ENCODE results near the gene SPTLC2.
"Not testable (repeated sequence)": the region's sequence is repeated elsewhere in the genome, so short reads cannot be mapped to it uniquely, and the experiment has no call there.

SPTLC2 gene

GRCh38 chr14:77547512-77548180 lies 68.8 kb downstream of the SPTLC2 start:
- no peak for DNase-seq (ENCODE audit: low read depth in 2 of 2)

DNA sequence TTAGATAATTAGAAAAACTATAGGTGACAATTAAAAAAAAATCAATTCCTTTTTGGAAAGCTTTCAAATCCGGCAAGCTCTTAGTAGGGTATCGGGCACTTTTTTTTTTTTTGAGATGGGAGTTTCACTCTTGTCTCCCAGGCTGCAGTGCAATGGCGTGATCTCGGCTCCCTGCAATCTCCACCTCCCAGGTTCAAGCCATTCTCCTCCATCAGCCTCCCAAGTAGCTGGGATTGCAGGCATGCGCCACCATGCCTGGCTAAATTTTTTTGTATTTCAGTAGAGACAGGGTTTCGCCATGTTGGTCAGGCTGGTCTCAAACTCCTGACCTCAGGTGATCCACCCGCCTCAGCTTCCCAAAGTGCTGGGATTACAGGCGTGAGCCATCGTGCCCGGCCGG lies 71.3 kb downstream of the SPTLC2 start:
- DNase-seq (ENCODE audit: low read depth in 2 of 2), result not testable (repeated sequence)

DNA sequence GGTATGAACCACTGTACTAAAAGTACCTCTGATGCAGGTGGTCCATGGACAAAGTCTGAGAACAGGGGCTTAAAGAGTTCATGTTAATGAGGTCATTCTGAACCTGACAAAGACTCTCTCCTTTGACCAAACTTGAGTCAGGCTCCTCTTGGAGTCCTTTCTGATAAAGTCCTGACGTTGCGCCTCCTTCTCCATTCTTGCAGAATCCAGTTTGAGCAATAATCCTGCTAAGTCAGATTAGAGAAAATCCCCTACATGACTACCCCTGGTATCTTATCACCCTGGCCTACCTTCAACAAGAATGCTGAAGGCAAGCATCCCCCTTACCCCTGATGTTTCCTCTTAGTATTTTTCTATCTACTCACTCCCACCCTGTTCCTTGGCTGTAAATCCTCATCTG lies 71.9 kb downstream of the SPTLC2 start:
- DNase-seq (ENCODE audit: low read depth in 2 of 2), result no peak

GRCh38 chr14:77543637-77544334 lies 72.7 kb downstream of the SPTLC2 start:
- DNase-seq (ENCODE audit: low read depth in 2 of 2), result no peak

DNA sequence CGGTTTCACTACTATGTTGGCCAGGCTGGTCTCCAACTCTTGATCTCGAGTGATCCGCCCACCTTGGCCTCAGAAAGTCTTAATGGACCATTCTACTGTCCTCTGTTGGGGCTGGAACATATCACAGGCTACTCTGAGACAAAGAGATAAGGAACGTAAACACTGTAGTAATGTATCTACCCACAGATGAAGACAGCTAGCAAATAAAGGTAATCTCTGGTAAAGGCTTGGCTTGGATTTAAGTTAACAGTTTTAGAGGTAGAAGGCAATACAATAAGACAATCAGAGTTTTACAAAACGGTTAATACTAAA lies 73.2 kb downstream of the SPTLC2 start:
- no peak for DNase-seq (ENCODE audit: low read depth in 2 of 2)

GRCh38 chr14:77542421-77543239 lies 73.8 kb downstream of the SPTLC2 start:
- no peak for DNase-seq (ENCODE audit: low read depth in 2 of 2)

- no peak for DNase-seq (ENCODE audit: low read depth in 2 of 2)
These were observed 74.5 kb downstream of the SPTLC2 start for GRCh38 chr14:77541905-77542304.

- DNase-seq (ENCODE audit: low read depth in 2 of 2), result not testable (repeated sequence)
These were observed 79.5 kb downstream of the SPTLC2 start for GRCh38 chr14:77536951-77537350.

GRCh38 chr14:77531071-77531470 lies 85.4 kb downstream of the SPTLC2 start:
- DNase-seq (ENCODE audit: low read depth in 2 of 2), result no peak

GRCh38 chr14:77529963-77530362 lies 86.5 kb downstream of the SPTLC2 start:
- no peak for DNase-seq (ENCODE audit: low read depth in 2 of 2)

DNA sequence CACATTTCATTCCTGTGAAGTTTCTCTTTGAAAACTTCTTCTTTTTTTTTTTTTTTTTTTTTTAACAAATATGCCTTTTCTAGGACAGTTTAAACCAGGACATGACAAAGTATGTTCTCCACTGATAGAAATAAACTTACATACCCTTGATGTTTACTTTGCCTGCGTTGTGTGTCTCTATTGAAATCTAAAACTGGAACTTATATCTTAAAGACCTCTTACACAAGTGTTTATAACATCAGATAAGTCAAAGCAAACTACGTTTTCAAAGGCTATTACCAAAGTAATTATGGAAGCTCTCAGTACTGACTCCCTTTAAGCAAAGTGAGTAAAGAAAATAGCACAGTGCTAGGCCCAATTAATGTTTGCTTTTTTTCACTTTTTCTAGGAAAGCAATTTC lies 87.2 kb downstream of the SPTLC2 start:
- DNase-seq (ENCODE audit: low read depth in 2 of 2), result no peak

DNA sequence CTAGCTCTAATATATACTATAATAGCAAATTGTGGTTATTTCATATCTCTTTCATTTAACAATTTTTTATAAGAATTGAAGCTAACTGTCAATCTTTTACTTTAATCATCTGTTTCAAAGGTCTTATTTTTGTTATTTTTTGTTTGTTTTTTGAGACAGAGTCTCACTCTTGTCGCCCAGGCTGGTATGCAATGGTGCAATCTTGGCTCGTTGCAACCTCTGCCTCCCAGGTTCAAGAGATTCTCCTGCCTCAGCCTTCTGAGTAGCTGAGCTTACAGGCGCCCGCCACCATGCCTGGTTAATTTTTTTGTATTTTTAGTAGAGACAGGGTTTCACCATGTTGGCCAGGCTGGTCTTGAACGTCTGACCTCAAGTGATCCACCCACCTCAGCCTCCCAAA lies 87.7 kb downstream of the SPTLC2 start:
- not testable (repeated sequence) for DNase-seq (ENCODE audit: low read depth in 2 of 2)

DNA sequence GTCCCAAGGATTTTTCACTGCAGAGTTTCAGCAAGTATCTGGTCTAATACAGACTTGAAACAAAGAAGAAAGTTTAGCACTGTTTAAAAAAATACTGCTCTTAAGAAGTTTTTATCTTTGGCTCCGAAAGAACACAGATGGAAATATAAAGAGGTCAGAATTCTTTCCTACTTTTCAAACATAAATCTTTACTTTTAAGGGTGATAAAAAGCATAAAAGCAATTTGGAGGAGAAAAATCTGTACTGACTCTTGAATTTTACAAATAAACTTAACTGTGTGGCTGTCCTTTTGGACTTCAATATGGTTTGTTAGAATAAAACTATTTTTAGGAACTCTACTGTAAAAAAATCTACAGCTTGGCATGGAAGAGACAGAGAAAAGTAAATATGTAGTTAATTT lies 90.2 kb downstream of the SPTLC2 start:
- DNase-seq (ENCODE audit: low read depth in 2 of 2), result no peak

- no peak for DNase-seq (ENCODE audit: low read depth in 2 of 2)
These were observed 91.9 kb downstream of the SPTLC2 start for GRCh38 chr14:77524536-77524935.

GRCh38 chr14:77523109-77523508 lies 93.3 kb downstream of the SPTLC2 start:
- DNase-seq (ENCODE audit: low read depth in 2 of 2), result no peak

- no peak for DNase-seq (ENCODE audit: low read depth in 2 of 2)
These were observed 95.9 kb downstream of the SPTLC2 start for GRCh38 chr14:77520555-77520954.

GRCh38 chr14:77516126-77516525 lies 100.3 kb downstream of the SPTLC2 start:
- DNase-seq (ENCODE audit: low read depth in 2 of 2), result no peak

GRCh38 chr14:77511486-77512162 lies 104.8 kb downstream of the SPTLC2 start:
- DNase-seq (ENCODE audit: low read depth in 2 of 2), result no peak

- no peak for DNase-seq (ENCODE audit: low read depth in 2 of 2)
These were observed 107.1 kb downstream of the SPTLC2 start for GRCh38 chr14:77509366-77509765.

DNA sequence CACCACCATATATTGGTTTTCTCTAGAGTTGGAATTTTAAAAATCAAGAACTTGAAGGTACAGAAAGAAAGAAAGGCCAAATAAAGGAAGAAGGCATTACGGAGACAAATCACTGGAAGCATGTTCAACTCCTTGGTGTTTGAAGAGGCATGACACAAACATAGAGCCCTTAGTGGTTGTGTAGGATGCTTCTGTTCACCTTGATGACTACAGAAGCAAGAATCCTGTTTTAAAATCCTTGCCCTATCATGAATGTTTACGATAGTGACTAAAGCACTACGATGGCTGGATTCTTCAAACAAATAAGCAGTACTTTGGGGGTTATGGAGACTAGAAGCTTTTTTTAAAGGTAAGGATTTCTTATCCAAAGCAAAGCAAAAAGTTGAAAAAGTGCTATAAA lies 107.6 kb downstream of the SPTLC2 start:
- no peak for DNase-seq (ENCODE audit: low read depth in 2 of 2)

DNA sequence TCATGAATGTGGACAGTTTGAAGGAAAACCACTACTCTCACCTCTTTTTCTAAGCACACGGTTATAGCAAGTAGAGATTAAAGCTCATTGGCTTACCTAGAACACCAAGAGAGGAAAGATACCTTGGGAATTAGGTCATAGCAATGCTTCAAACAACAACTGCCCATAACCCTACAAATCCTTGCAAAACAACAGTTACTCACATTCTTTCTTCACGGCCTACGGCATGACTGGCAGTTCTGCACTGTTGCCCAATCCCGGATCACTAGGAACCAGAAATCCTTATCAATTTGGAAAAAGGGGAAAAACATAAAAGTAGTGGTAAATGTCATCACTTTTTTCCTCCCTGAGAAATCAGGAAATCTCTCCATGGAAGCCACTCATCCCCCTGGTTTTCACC lies 108.2 kb downstream of the SPTLC2 start:
- DNase-seq (ENCODE audit: low read depth in 2 of 2), result no peak

- DNase-seq (ENCODE audit: low read depth in 2 of 2), result no peak
These were observed 108.7 kb downstream of the SPTLC2 start for GRCh38 chr14:77507762-77508161.

Measured in stimulated activated CD4-positive, alpha-beta T cell treated with anti-CD3 and anti-CD28 coated beads, Interleukin-1b, Interleukin-23, amount 100 ng/mL, for 4 hours (primary cell).